Right cardiac atrium (tissue), 5 donors: Measurements from ENCODE around the gene NMNAT3. TPM values are rescaled to one million over a fixed set of nuclear protein-coding genes. Genes with fewer than 3 reads are reported as not detected.

Experiments used
- ATAC-seq, 2 donors: fragments of 200-7000 bp; cut with Tn5 transposase; one replicate each; pipeline versions ENCODE4 v1.8.0 to v1.9.1; 2020; ENCODE audit warnings: moderate library complexity in 2 of 2, mild to moderate bottlenecking in 1 of 2
- DNase-seq, 3 donors: peaks; one replicate each; pipeline ENCODE4 v3.0.0-alpha.2; 2020
- H3K27ac ChIP-seq: one replicate; pipeline ENCODE4 v1.5.1; 2013; ENCODE audit warnings: mild to moderate bottlenecking, low read length, control low read depth, moderate library complexity
- H3K27me3 ChIP-seq: one replicate; pipeline ENCODE4 v1.6.1; 2013; ENCODE audit not compliant: control insufficient read depth, insufficient read depth
- H3K4me1 ChIP-seq: one replicate; pipeline ENCODE4 v1.6.1; 2013; ENCODE audit warnings: low read length; ENCODE audit not compliant: control insufficient read depth, insufficient read depth
- H3K4me3 ChIP-seq: one replicate; pipeline ENCODE4 v1.5.1; 2013; ENCODE audit warnings: low read length, control low read depth
- H3K9me3 ChIP-seq: one replicate; pipeline ENCODE4 v1.6.1; 2013; ENCODE audit warnings: low read length; ENCODE audit not compliant: control insufficient read depth
- WGBS: extraction: QIAGEN DNeasy Blood & Tissue Kit; methylation state at CpG from one replicate; pipeline ENCODE4 v1.1.7; 2013; 5-methylcytosine and 5-hydroxymethylcytosine counted together
- intact Hi-C, 4 donors: fragments of 100-400 bp; cut with DNase I; formaldehyde crosslinking; loops; one replicate each; pipeline versions ENCODE4 v1.11.0 to v1.14.0; 2022 to 2023
- polyA plus RNA-seq: library from polyadenylated mRNA; stranded (reverse); fragments of 200-250 nt; gene quantifications from one replicate; pipeline ENCODE4 v1.2.3, GENCODE V29; 2013
- total RNA-seq, 4 donors: library from RNA; stranded (reverse); fragmentation: NEBNext Ultra II Directional; extraction: Animal tissue kit (Norgen Biotek cat#: 25700); gene quantifications; one replicate each; pipeline ENCODE4 v1.2.1, GENCODE V29; 2021
- donor health status: healthy with polysubstance abuse.
- donor health status: DM: no; HTN: yes; CAD: no.
- donor health status: DM: no; HTN: no; CAD: no.
- donor health status: DM: no; HTN: yes; CAD: no; lungs with severe emphysema.
- donor health status: DM: yes; HTN: yes; CAD: no.

NMNAT3 gene
- total and polyA plus RNA-seq, 5 donors = 9.6 to 19.2 (median 16.7) TPM

DNA sequence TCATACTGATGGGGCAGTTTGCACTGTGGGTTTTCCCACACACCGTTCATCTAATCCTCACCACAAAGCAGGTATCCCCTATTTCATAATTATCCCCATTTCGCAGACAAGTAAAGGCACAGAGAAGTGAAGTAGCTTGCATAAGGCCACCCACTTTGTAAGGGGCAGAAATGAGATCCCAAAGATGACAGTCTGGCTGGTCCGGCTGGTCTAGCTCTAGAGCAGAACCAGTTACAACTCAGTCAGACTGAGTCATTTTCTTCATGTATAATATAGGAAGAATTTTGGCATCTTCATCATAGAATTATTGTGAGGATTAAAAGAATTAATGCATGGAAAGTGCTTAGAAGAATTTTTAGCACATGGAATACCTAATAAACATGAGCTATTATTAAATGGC is 148.8 kb downstream of the NMNAT3 start:
- intact Hi-C loops = no loop called here
- Histone ChIP-seq H3K4me1 (no peaks in the 10 kb centered on the region), H3K27me3 (no peaks in the 10 kb centered on the region), H3K27ac (no peak overlapping the region), H3K4me3 (no peak overlapping the region), H3K9me3 (no peaks in the 10 kb centered on the region)
- no peak for DNase-seq
- ATAC-seq = no peak
- WGBS = 95% methylated on average over 3 of the region's 3 CpGs

DNA sequence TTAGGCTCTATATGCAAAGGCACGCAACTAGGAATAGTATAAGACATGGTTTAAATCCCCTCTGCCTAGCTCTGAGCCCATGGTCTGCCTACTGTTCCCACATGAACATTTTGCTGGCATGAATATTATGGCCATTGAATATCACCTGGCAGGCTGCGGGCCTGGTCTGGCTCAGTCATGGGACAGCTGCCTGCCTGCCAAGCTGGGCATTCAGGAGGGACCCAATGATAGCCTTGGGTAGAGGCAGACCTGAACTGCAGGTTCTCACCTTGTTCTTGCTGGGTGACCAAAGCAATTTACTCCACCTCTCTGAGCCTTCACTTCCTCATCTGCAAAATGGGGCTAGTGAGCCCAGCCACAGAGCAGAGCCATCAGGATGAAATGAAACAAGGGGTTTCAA is 149.5 kb downstream of the NMNAT3 start:
- H3K27me3 ChIP-seq = no peaks in the 10 kb centered on the region
- ATAC-seq (no peak), DNase-seq (no peak)
- no peaks in the 10 kb centered on the region for H3K4me1 ChIP-seq
- intact Hi-C loops = no loop called here
- no peak overlapping the region for H3K27ac ChIP-seq
- H3K9me3 ChIP-seq = no peaks in the 10 kb centered on the region
- WGBS = 90% methylated on average over 2 of the region's 2 CpGs
- no peak overlapping the region for H3K4me3 ChIP-seq

DNA sequence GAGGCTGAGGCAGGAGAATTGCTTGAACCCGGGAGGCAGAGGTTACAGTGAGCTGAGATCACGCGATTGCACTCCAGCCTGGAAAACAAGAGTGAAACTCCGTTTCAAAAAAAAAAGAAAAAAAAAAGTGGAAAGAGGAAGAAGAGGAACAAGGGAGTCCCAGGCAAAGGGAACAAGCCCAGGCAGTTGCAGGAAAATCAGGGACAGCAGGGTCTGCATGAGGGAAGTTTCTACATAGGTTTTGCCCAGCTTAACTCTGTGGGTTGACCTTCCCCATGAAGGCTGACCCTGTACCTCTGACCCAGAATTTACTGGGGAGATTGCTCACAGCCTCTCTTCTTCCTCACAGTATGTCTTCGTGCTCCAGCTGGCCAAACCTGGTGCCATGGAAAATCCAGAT is 150.5 kb downstream of the NMNAT3 start:
- WGBS = 91% methylated on average over 5 of the region's 5 CpGs
- no peak overlapping the region for H3K27ac ChIP-seq
- H3K9me3 ChIP-seq = no peaks in the 10 kb centered on the region
- DNase-seq = no peak
- intact Hi-C loops = no loop called here
- no peak for ATAC-seq
- no peak overlapping the region for H3K4me3 ChIP-seq
- no peaks in the 10 kb centered on the region for H3K27me3 ChIP-seq
- no peaks in the 10 kb centered on the region for H3K4me1 ChIP-seq

- no peak for ATAC-seq
- intact Hi-C loops = no loop called here
These were observed 151.6 kb downstream of the NMNAT3 start for GRCh38 chr3:139526146-139526545.

GRCh38 chr3:139524841-139525636 is 152.7 kb downstream of the NMNAT3 start:
- DNase-seq (no peak), ATAC-seq (no peak)
- Histone ChIP-seq H3K27ac (no peak overlapping the region), H3K9me3 (no peaks in the 10 kb centered on the region), H3K27me3 (no peaks in the 10 kb centered on the region), H3K4me3 (no peak overlapping the region), H3K4me1 (no peaks in the 10 kb centered on the region)
- intact Hi-C loops = no loop called here
- WGBS = 91% methylated on average over 7 of the region's 7 CpGs

More at GRCh38 chr3:139526146-139526545, 151.6 kb downstream of the NMNAT3 start:
- H3K27ac ChIP-seq = no peak overlapping the region
- no peaks in the 10 kb centered on the region for H3K4me1 ChIP-seq
- H3K27me3 ChIP-seq = no peaks in the 10 kb centered on the region
- WGBS = 98% methylated on average over 2 of the region's 2 CpGs
- H3K9me3 ChIP-seq = no peaks in the 10 kb centered on the region
- no peak for DNase-seq
- no peak overlapping the region for H3K4me3 ChIP-seq

- Histone ChIP-seq H3K4me1 (no peaks in the 10 kb centered on the region), H3K27me3 (no peaks in the 10 kb centered on the region), H3K4me3 (no peak overlapping the region), H3K9me3 (no peaks in the 10 kb centered on the region), H3K27ac (no peak overlapping the region)
- intact Hi-C loops = no loop called here
- DNase-seq (no peak), ATAC-seq (no peak)
- 61% methylated on average over 1 of the region's 1 CpG for WGBS
These were observed 154.1 kb downstream of the NMNAT3 start for GRCh38 chr3:139523718-139524117.

GRCh38 chr3:139523166-139523565 is 154.6 kb downstream of the NMNAT3 start:
- H3K4me1 ChIP-seq = no peaks in the 10 kb centered on the region
- H3K9me3 ChIP-seq = no peaks in the 10 kb centered on the region
- H3K27me3 ChIP-seq = no peaks in the 10 kb centered on the region
- intact Hi-C loops = no loop called here
- ATAC-seq (no peak), DNase-seq (no peak)
- no peak overlapping the region for H3K4me3 ChIP-seq
- 97% methylated on average over 5 of the region's 5 CpGs for WGBS
- H3K27ac ChIP-seq = no peak overlapping the region

GRCh38 chr3:139522421-139522820 is 155.4 kb downstream of the NMNAT3 start:
- no peak for DNase-seq
- ATAC-seq = no peak
- Histone ChIP-seq H3K9me3 (no peaks in the 10 kb centered on the region), H3K4me3 (no peak overlapping the region), H3K27ac (no peak overlapping the region), H3K27me3 (no peaks in the 10 kb centered on the region), H3K4me1 (no peaks in the 10 kb centered on the region)
- WGBS = 45% methylated on average over 2 of the region's 2 CpGs
- intact Hi-C loops = no loop called here

GRCh38 chr3:139521816-139522215 is 156.0 kb downstream of the NMNAT3 start:
- WGBS = 89% methylated on average over 1 of the region's 1 CpG
- Histone ChIP-seq H3K9me3 (no peaks in the 10 kb centered on the region), H3K4me3 (no peak overlapping the region), H3K4me1 (no peaks in the 10 kb centered on the region), H3K27ac (no peak overlapping the region), H3K27me3 (no peaks in the 10 kb centered on the region)
- ATAC-seq (no peak), DNase-seq (no peak)
- intact Hi-C loops = no loop called here

- Histone ChIP-seq H3K27me3 (no peaks in the 10 kb centered on the region), H3K27ac (no peak overlapping the region), H3K4me3 (no peak overlapping the region), H3K9me3 (no peaks in the 10 kb centered on the region), H3K4me1 (no peaks in the 10 kb centered on the region)
- ATAC-seq (no peak), DNase-seq (no peak)
- intact Hi-C loops = no loop called here
- 92% methylated on average over 3 of the region's 3 CpGs for WGBS
These were observed 156.6 kb downstream of the NMNAT3 start for GRCh38 chr3:139521144-139521543.

DNA sequence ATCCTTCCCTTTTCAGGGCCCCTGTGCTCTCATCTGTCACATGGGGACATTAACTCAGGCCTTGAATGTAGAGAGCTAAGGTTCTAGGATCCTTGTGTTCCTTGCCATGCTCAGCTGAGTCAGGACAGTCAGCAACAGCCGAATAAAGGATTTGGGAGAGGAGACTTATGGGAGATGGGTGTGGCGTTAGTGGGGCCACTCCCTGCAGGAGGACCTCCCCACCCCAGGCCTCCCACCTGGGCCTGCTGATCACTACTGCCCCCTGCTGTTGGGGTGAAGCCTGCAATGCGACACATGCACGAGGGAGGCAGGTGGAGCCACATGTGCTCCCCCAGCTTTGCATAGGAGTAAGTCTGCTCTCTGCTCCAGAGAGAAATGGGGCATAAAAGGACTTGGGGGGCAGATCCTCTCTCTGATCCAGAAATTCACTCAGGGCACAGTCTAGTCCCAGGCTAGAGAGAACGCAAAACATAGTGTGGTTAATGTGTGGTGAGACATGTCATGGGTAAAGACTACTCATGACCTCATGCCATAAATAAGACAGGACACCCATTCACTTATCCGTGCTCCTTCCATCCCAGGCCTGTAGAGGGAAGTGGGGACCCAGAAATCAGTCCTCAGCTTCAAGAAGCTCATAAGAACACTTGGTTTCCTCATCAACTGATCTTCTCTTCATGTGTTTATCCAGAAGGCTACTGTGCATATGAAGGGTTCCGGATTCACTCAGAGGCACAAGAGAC is 157.6 kb downstream of the NMNAT3 start:
- no peak for DNase-seq
- no peaks in the 10 kb centered on the region for H3K27me3 ChIP-seq
- WGBS = 79% methylated on average over 7 of the region's 7 CpGs
- no peak overlapping the region for H3K4me3 ChIP-seq
- H3K27ac ChIP-seq = no peak overlapping the region
- no peaks in the 10 kb centered on the region for H3K9me3 ChIP-seq
- H3K4me1 ChIP-seq = no peaks in the 10 kb centered on the region
- intact Hi-C loops = no loop called here
- peak; percentile 54 to 55 for ATAC-seq
